Measurements from ENCODE around the gene TRPM4. TPM values are rescaled to one million over a fixed set of nuclear protein-coding genes. Genes with fewer than 3 reads are reported as not detected.
"Not testable (repeated sequence)": the region's sequence is repeated elsewhere in the genome, so short reads cannot be mapped to it uniquely, and the experiment has no call there.

TRPM4 gene
- polyA plus RNA-seq (ENCODE audit: insufficient read length in 3 of 3), result 10 to 100 TPM; 19.8 to 25.4 (median 20.0) TPM

- peak in 2 of 3 donors; percentile 70 to 85 for DNase-seq (ENCODE audit: low read depth in 3 of 3, low spot score in 2 of 3)
Measured at GRCh38 chr19:49157445-49158224, at the start of gene TRPM4. Gene TRPM4 (plus strand): TSS chr19:49157792. CDS start chr19:49157867, 75 bp downstream.

DNA sequence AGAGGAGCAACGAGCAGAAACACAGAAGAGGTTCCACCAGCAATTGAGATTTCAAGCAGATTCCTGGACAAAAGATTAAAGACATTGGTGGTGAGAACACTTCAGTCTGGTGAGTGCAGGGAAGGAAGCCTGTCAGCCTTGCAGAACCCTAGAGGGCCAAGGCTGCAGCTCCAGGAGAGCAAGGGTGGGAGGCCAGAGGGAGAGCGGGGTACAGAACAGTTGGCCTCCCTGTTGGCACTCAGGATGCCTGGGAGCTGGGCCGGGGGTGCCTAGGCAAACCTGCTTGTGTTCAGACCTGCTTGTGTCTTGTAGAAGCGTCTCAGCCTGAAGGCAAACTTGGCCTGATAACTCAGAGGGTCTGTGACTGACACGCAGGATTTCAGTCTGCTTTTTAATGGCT, 48.5 kb upstream of the TRPM4 start:
- no peak for DNase-seq (ENCODE audit: low read depth in 3 of 3, low spot score in 2 of 3)

- no peak for DNase-seq (ENCODE audit: low read depth in 3 of 3, low spot score in 2 of 3)
Measured at GRCh38 chr19:49109569-49110233, 47.9 kb upstream of the TRPM4 start.

DNA sequence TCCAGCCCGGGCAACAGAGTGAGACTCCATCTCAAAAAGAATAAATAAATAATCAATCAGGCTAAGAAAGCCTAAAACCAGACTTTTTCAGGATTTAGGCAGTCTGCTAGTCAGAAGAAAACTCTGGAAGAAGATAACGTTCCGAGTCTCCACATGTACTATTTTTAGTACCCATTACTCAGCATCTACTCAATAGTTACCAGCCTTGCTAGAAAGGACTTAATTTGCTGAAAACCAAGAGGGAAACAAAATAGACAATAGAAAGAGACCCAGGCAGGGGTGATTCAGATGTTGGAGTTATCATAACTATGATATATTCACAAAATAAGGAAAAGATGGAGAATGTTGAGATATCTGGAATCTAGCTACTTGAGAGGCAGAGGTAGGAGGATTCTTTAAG, 47.0 kb upstream of the TRPM4 start:
- no peak for DNase-seq (ENCODE audit: low read depth in 3 of 3, low spot score in 2 of 3)

DNA sequence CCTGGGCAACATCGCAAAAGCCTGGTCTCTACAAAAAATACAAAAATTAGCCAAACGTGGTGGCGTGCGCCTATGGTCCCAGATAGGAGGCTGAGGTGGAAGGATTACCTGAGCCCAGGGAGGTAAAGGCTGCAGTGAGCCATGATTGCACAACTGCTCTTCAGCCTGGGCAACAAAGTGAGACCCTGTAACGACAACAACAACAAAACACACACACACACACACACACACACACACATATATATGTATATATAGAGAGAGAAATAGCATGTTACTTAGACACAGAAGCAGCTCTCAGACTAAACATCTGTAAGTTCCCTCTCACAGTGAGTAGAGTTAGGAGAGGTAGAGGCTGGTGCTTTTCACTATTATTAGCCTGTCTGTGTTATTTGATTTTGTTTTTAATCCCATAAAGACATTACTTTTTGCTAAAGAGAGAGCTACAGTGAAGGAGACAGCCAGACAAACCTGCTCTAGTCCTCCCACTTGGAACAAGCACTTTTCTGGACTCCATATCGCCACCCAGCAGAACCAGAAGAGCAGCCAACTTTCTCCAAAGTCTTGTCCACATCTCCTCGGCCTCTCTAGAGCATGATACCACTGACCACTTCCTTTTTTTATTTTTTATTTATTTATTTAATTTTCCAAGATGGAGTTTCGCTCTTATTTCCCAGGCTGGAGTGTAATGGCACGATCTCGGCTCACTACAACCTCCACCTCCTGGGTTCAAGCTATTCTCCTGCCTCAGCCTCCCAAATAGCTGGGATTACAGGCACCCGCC, 46.2 kb upstream of the TRPM4 start:
- DNase-seq (ENCODE audit: low read depth in 3 of 3, low spot score in 2 of 3), result no peak

GRCh38 chr19:49113762-49114629, 43.6 kb upstream of the TRPM4 start, which contains the start of gene LIN7B:
Gene LIN7B (plus strand): TSS chr19:49114370. CDS start chr19:49114405, 35 bp downstream.
- DNase-seq (ENCODE audit: low read depth in 3 of 3, low spot score in 2 of 3), result peak in 1 of 3 donors; percentile 52

DNA sequence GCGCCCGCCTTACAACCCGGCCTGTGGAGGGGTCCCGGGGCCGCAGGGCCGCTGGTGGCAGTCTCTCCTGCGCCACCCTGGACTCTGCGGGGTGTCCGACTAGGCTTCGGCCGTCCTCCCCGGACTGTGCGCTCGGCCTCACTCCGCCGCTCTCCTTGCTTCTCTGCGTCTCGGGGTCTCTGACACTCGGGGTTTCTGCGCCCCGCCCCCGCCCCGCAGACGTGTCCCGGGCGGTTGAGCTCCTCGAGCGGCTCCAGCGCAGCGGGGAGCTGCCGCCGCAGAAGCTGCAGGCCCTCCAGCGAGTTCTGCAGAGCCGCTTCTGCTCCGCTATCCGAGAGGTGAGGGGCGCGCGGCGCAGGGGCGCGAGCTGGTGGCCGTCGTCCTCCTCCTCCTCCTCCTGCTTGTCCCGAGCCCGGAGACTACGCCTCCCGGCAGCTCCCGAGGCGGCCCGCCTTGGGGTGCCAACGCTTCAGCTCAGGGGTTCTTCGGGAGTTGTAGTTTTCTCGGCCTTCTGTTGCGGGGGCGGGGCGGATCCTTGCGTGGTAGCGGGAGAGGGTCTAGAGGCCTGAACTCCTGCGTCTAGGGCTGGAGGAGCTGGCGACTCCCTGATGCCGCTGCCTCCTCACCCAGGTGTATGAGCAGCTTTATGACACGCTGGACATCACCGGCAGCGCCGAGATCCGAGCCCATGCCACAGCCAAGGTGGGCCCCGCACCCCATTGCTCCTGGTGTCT, 42.8 kb upstream of the TRPM4 start:
- DNase-seq (ENCODE audit: low read depth in 3 of 3, low spot score in 2 of 3), result peak in 1 of 3 donors; percentile 46

GRCh38 chr19:49116544-49116943, 41.0 kb upstream of the TRPM4 start:
- DNase-seq (ENCODE audit: low read depth in 3 of 3, low spot score in 2 of 3), result no peak

DNA sequence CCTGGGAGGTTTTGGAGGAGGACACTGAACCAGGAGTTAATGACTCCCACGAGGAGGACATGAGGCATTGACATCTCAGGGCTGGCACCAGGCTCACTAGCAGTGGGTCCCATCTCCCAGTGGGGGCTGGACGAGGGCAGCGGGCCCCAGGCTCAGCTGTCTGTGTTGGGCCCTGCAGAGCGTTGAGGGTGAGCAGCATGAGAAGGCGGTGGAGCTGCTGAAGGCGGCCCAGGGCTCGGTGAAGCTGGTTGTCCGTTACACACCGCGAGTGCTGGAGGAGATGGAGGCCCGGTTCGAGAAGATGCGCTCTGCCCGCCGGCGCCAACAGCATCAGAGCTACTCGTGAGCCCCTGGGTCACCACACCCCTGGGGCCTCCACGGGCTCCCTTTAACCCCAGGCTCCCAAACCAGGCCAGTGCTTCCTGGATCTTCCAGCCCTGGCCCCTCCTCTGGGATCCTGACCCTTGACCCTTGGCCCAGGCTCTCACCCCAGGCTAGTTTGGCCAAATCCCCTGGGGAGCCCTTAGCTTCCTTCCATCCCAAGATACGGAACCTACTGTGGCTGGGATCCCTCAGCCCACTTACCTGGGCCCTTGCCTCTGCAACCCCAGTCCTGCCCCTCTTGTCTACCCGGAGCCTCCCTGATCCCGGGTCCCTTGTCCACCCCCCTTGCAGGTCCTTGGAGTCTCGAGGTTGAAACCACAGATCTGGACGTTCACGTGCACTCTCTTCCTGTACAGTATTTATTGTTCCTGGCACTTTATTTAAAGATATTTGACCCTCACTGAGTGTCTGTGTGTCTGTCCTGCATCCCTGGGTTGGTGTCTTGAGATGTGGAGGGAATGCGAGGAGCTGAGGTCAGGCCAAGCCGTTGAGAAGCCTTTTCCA, 39.7 kb upstream of the TRPM4 start:
- DNase-seq (ENCODE audit: low read depth in 3 of 3, low spot score in 2 of 3), result no peak

GRCh38 chr19:49118565-49119410, 38.8 kb upstream of the TRPM4 start, which contains the start of gene C19orf73:
Gene C19orf73 (minus strand): TSS chr19:49119143. CDS start chr19:49119022, 121 bp downstream.
- DNase-seq (ENCODE audit: low read depth in 3 of 3, low spot score in 2 of 3), result peak in 2 of 3 donors; percentile 84

GRCh38 chr19:49119411-49120324, 37.9 kb upstream of the TRPM4 start, which contains the start of gene PPFIA3:
Gene PPFIA3 (plus strand): TSS chr19:49119544. CDS start chr19:49127874, 8,330 bp downstream.
- DNase-seq (ENCODE audit: low read depth in 3 of 3, low spot score in 2 of 3), result no peak

GRCh38 chr19:49120325-49120683, 37.3 kb upstream of the TRPM4 start:
- no peak for DNase-seq (ENCODE audit: low read depth in 3 of 3, low spot score in 2 of 3)

- DNase-seq (ENCODE audit: low read depth in 3 of 3, low spot score in 2 of 3), result no peak
Measured at GRCh38 chr19:49120868-49121267, 36.7 kb upstream of the TRPM4 start.

GRCh38 chr19:49121841-49122240, 35.8 kb upstream of the TRPM4 start:
- DNase-seq (ENCODE audit: low read depth in 3 of 3, low spot score in 2 of 3), result not testable (repeated sequence)

DNA sequence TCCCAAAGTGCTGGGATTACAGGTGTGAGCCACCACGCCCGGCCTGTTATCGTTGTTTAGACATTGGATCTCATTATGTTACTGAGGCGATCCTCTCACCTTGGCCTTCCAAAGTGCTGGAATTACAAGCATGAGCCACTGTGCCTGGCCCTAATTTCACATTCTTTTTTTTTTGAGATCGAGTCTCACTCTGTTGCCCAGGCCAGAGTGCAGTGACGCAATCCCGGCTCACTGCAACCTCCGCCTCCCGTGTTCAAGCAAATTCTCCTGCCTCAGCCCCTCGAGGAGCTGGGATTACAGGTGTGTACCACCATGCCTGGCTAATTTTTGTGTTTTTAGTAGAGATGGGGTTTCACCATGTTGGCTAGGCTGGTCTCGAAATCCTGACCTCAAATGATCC, 34.3 kb upstream of the TRPM4 start:
- not testable (repeated sequence) for DNase-seq (ENCODE audit: low read depth in 3 of 3, low spot score in 2 of 3)

GRCh38 chr19:49125025-49125731, 32.4 kb upstream of the TRPM4 start:
- no peak for DNase-seq (ENCODE audit: low read depth in 3 of 3, low spot score in 2 of 3)

Measured in right renal cortex interstitium (tissue), 3 donors.